GM18519 (cell line): Measurements from ENCODE around the gene SLC35F4.

ENCODE experiments used
- ATAC-seq: cut with Tn5 transposase; IDR thresholded peaks from one replicate; pipeline ENCODE4 v1.9.1; 2021; ENCODE audit warnings: mild to moderate bottlenecking, moderate library complexity; ENCODE audit not compliant: unreplicated experiment, low FRiP score

The SLC35F4 gene

GRCh38 chr14:57652769-57653168 lies 213.1 kb downstream of the SLC35F4 start:
- no peak for ATAC-seq

DNA sequence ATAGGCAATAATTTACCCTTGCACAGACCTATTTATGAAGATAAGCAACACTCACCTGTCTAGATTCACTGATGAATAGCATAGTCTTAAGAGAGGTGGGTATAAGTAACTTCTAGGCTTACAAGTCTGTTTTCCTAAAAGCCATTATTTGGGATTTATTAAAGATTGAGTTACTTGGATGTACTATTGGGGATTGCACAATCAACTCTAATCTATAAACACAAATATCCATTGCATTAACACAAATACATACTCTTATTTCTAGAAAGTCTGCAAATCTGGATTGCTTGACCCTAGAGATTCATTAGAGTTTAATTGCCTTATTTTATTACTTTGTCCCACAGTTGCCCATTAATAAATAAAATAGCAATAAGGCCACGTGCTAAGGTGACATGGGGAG lies 224.1 kb downstream of the SLC35F4 start:
- ATAC-seq, result no peak

DNA sequence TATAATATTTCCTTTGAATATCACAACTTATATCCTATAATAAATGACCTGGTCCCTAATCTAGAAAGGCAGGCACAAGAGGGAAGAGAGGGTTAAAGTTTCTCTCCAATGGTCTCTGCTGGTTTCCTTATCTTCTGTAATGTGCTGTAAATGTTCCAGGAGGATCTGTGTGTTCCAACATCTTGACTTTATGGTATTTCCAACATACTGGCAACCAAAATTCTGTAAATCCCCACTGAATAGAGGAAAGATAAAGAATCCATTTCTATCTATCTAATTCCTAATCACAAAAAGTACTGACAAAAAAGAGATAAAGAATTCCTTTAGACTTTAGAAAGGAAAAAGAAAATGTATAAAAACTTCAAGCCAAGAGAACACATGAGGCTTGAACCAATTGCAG lies 225.9 kb downstream of the SLC35F4 start:
- no peak for ATAC-seq

GRCh38 chr14:57637901-57638300 lies 228.0 kb downstream of the SLC35F4 start:
- ATAC-seq, result no peak

DNA sequence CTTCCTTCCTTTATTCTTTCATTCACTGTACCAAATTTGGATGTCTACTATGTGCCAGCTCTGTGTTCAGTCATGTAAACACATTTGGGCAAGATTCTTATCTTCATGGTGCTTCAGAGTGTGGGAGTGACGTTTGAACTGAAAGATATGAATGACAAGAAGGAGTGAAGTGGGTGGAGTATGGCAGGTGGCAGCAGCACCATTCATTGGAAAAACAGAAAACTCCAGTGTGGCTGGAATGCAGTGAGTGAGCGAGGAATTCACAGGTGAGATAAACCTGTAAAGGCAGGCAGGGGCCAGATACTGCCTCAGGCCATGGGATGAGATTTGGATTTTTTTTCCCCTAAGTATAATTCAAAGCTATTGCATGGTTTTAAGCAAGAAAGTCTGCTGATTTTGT lies 231.6 kb downstream of the SLC35F4 start:
- no peak for ATAC-seq

DNA sequence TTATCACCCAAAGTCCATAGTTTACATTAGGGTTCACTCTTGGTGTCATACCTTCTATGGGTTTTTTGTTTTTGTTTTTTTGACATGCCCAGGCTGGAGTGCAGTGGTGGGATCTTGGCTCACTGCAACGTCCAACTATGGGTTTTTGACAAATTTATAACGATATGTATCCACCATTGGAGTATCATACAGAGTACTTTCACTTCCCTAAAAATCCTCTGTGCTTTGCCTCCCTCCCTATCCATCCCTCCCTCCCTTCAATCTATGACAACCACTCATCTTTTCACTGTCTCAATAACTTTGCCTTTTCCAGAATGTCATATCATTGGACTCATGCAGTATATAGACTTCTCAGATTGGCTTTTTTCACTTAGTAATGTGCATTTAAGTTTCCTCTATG lies 233.2 kb downstream of the SLC35F4 start:
- ATAC-seq, result no peak

GRCh38 chr14:57617510-57617909 lies 248.4 kb downstream of the SLC35F4 start:
- no peak for ATAC-seq

GRCh38 chr14:57612946-57613345 lies 252.9 kb downstream of the SLC35F4 start:
- ATAC-seq, result no peak

DNA sequence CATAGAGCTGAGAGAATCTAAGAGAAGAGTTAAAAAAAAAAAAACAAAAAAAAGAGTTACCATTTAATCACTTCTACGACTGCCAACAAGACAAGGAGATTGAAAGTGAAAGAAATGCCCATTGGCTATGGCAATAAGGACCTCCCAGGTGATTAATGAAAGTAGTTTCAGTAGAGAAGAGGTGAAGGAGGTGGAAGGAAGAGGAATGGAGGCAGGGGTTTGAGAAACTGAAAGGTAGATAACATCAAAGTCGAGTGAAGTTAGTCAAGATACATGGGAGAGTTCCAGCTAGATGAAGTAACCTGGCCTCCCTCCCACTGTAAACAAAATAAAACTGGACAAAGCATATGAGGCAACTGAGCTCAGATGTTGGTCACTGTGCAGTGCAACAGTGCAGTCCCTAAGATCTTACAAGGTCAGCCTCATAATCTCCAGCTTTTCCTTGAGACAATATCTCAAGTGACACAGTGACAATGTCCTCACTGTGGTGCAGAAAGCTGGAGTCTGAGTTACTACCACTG lies 254.3 kb downstream of the SLC35F4 start:
- ATAC-seq, result no peak

GRCh38 chr14:57610631-57611030 lies 255.3 kb downstream of the SLC35F4 start:
- ATAC-seq, result no peak

GRCh38 chr14:57609192-57610075 lies 256.5 kb downstream of the SLC35F4 start:
- ATAC-seq, result no peak

- no peak for ATAC-seq
Measured at GRCh38 chr14:57607086-57607485, 258.8 kb downstream of the SLC35F4 start.

GRCh38 chr14:57583396-57583795 lies 282.5 kb downstream of the SLC35F4 start:
- ATAC-seq, result no peak

- no peak for ATAC-seq
Measured at GRCh38 chr14:57582746-57583145, 283.1 kb downstream of the SLC35F4 start.

DNA sequence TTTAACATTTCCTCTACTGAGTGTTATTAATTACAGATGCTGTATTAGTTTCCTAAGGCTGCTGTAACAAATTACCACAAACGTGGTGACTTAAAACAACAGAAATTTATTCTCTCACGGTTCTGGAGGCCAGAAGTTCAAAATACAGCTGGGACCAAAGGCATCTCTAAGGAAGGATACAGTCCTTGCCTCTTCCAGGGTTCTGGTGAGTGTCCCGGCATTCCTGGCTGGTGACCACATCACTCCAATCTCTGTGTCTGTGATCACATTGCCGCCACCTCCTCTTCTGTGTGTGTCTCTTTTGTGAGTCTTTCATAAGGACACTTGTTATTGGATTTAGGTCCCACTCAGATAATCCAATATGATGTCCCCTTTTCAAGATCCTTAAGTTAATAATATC lies 287.1 kb downstream of the SLC35F4 start:
- no peak for ATAC-seq

GRCh38 chr14:57576498-57576897 lies 289.4 kb downstream of the SLC35F4 start:
- no peak for ATAC-seq

DNA sequence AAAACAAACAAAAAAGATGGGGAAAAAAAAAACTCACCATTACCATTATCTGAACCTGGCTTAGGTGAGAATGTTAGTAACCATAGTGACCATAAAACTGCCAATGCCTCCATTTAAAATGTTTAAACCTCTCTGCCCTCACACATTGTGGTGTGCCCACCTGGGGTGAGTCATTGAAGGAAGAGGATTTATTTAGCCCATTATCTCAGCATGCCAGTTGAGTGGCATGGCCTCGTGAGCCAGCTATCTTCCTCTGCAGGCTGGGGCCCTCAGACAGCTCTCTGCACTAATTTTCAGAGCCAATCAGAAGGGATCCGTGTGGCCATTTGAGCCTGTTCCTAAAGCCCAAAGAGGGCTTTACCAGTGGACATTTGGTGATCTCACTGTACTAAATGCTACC lies 290.4 kb downstream of the SLC35F4 start:
- ATAC-seq, result no peak

DNA sequence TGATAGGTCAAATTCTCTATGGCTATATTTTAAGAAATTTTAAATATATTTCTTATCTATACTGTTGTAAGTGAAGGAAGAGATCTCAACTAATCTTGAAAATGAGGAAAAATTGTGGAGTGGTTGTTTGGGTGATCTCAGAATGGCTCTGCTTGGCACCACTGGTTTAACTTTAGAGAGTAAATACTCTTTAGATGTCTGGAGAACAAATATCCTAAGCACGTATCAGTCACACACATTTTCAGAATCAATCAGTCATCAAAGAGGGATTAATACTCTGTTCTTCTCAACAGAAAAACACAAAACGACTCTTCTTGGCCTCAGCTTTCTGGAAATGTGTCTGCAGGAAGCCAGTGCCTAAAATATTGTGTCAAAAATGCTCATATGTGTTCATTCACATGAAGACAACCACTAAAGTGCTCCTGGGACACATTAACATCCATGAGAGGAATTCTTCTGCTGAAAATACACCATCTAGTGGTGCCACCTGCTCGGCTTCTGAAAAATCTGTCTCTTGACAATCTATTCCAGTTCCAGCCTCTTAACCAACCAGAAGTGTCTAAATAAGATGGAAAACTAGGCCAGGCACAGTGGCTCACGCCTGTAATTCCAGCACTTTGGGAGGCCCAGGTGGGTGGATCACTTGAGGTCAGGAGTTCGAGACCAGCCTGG lies 291.1 kb downstream of the SLC35F4 start:
- no peak for ATAC-seq

DNA sequence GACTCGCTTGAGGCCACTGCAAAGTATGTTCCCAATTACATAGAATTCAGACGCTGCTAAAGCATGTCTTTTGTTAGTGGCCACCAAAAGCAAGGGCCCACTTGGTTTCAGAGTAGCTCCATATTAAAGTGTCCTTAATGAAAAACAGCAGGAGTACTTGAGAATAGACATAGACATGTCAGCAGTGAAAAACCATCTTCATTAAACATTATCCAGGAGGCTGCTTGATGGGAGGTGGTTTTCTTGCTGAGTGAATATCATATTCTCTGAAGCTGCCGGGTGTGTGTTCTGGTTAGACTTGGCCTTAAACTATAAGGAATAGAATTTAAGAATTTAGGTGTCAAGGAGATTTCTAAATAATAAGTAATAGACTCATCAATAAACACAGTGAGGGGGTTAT lies 292.7 kb downstream of the SLC35F4 start:
- ATAC-seq, result no peak

DNA sequence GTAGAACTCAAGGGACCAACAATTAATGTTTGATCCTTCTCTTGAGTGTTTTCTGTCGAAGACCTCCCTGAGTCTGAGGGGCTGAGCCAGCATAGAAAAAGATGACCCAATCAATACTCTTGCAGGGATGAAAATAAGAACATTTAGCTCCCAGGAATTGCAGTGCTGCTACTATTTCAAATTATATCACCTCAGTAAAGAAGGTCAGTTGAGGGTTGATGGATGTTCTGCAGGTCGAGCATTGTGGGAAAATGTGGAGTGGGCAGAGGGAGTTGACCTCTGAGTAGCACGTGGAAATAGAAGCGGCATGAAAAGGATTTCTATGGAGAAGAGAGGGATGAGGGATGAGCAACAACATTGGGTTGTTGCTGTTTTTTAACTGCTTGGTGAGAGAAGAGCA lies 297.3 kb downstream of the SLC35F4 start:
- no peak for ATAC-seq

DNA sequence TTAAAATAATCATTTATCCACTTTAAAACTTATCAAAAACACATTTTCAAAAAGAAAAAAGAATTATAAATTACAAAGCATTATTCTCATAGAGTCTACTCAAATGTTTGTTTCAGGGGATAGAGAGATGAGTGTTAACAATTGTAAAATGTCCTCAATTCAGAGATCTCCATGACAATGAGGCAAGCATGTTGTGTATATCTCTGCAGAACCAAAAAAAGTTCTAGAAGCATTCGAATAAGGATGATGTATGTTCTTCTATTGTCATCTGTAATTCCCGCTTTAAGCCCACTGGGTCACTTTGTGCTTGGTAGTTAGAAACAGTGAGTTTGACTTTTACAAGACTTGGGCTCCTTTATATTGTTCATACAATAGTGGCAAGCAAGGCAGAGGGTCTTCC lies 298.7 kb downstream of the SLC35F4 start:
- no peak for ATAC-seq

GRCh38 chr14:57560681-57561080 lies 305.2 kb downstream of the SLC35F4 start:
- no peak for ATAC-seq
